DOHH2 (cell line): ENCODE data around the gene UGT2B10.

Source experiments
- EZH2phosphoT487 ChIP-seq: fragments of 200-600 bp; sonication (generic); IDR thresholded peaks from 2 replicates; pipeline ENCODE4 v1.6.1; 2017; ENCODE audit warnings: borderline replicate concordance, mild to moderate bottlenecking, antibody characterized with exemption, low read length, moderate library complexity, mixed read lengths
- TF ChIP-seq, protein P1 (sequence below): fragments of 200-600 bp; sonication (generic); IDR thresholded peaks from one replicate; pipeline ENCODE4 v1.5.1; 2014; ENCODE audit warnings: antibody characterized with exemption, mild to moderate bottlenecking, low read depth, low read length; ENCODE audit not compliant: poor library complexity, severe bottlenecking

DNA sequence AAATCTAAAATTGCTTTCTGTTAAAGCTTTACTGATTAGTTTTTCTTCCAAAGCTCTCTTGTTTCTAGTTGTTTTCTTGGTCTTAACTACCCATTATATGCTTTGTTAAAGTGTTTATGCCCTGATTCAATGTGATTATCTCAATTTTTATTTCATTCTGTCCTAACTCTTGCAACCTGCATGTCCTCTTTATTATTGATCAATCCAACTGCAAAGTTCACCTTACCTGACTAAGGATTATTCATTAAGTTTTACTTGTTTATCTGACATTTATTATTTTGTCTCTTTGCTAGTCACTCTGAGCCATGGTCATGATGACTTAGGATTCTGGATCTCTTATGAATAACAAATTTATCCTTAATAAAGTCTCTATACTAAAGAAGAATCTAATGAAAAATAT is 15.8 kb downstream of the UGT2B10 start:
- TF ChIP-seq, protein P1, sequence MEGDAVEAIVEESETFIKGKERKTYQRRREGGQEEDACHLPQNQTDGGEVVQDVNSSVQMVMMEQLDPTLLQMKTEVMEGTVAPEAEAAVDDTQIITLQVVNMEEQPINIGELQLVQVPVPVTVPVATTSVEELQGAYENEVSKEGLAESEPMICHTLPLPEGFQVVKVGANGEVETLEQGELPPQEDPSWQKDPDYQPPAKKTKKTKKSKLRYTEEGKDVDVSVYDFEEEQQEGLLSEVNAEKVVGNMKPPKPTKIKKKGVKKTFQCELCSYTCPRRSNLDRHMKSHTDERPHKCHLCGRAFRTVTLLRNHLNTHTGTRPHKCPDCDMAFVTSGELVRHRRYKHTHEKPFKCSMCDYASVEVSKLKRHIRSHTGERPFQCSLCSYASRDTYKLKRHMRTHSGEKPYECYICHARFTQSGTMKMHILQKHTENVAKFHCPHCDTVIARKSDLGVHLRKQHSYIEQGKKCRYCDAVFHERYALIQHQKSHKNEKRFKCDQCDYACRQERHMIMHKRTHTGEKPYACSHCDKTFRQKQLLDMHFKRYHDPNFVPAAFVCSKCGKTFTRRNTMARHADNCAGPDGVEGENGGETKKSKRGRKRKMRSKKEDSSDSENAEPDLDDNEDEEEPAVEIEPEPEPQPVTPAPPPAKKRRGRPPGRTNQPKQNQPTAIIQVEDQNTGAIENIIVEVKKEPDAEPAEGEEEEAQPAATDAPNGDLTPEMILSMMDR = no peak
- TF ChIP-seq EZH2phosphoT487 = no peak
